Trophoblast cell (in vitro differentiated cells and primary cell): ENCODE results near the gene WSCD2.

Experiments
- DNase-seq, 2 donors: peaks; one replicate each; pipeline ENCODE4 v3.0.0-alpha.2; 2016
- H2AFZ ChIP-seq: 2 replicates; pipeline ENCODE4 v1.6.1; 2013; ENCODE audit warnings: low read length, moderate library complexity, mild to moderate bottlenecking; ENCODE audit not compliant: insufficient read depth, poor library complexity
- H2AK5ac ChIP-seq: 2 replicates; pipeline ENCODE4 v1.6.1; 2013; ENCODE audit warnings: mild to moderate bottlenecking, low read length
- H2BK120ac ChIP-seq: 2 replicates; pipeline ENCODE4 v1.6.1; 2013; ENCODE audit warnings: low read length, mild to moderate bottlenecking, moderate library complexity; ENCODE audit not compliant: insufficient read depth, poor library complexity
- H2BK12ac ChIP-seq: 2 replicates; pipeline ENCODE4 v1.6.1; 2013; ENCODE audit warnings: mild to moderate bottlenecking, low read length, moderate library complexity
- H2BK5ac ChIP-seq: 2 replicates; pipeline ENCODE4 v1.6.1; 2013; ENCODE audit warnings: low read length, low read depth, moderate library complexity, mild to moderate bottlenecking; ENCODE audit not compliant: poor library complexity
- H3K14ac ChIP-seq: 2 replicates; pipeline ENCODE4 v1.6.1; 2013; ENCODE audit warnings: mild to moderate bottlenecking, low read length
- H3K18ac ChIP-seq: 2 replicates; pipeline ENCODE4 v1.6.1; 2013; ENCODE audit warnings: mild to moderate bottlenecking, low read length
- H3K23ac ChIP-seq: 2 replicates; pipeline ENCODE4 v1.6.1; 2013; ENCODE audit warnings: low read length
- H3K27ac ChIP-seq: 2 replicates; pipeline ENCODE4 v1.5.1; 2013; ENCODE audit warnings: low read depth, mild to moderate bottlenecking, inconsistent platforms, low read length, moderate library complexity
- H3K27me3 ChIP-seq: 2 replicates; pipeline ENCODE4 v1.6.1; 2013; ENCODE audit warnings: inconsistent platforms, mild to moderate bottlenecking, low read length, moderate library complexity; ENCODE audit not compliant: insufficient read depth
- H3K36me3 ChIP-seq, 2 experiments: 1 replicate in 1 of 2; 2 replicates in 1 of 2; pipeline ENCODE4 v1.6.1; 2013; ENCODE audit warnings: low read length in 2 of 2, mild to moderate bottlenecking in 2 of 2, moderate library complexity in 1 of 2; ENCODE audit not compliant: insufficient read depth in 2 of 2, control insufficient read depth in 1 of 2
- H3K4ac ChIP-seq: 2 replicates; pipeline ENCODE4 v1.6.1; 2013; ENCODE audit warnings: low read depth, mild to moderate bottlenecking, low read length, moderate library complexity
- H3K4me1 ChIP-seq, 2 experiments: 1 replicate in 1 of 2; 2 replicates in 1 of 2; pipeline ENCODE4 v1.6.1; 2013; ENCODE audit warnings: low read length in 2 of 2, mild to moderate bottlenecking in 2 of 2, moderate library complexity in 1 of 2; ENCODE audit not compliant: insufficient read depth in 2 of 2, control insufficient read depth in 1 of 2
- H3K4me2 ChIP-seq: 2 replicates; pipeline ENCODE4 v1.6.1; 2013; ENCODE audit warnings: inconsistent platforms, mild to moderate bottlenecking, low read length, moderate library complexity
- H3K4me3 ChIP-seq: 2 replicates; pipeline ENCODE4 v1.5.1; 2013; ENCODE audit warnings: mild to moderate bottlenecking, low read depth, low read length, inconsistent platforms
- H3K79me1 ChIP-seq: one replicate; pipeline ENCODE4 v1.6.1; 2013; ENCODE audit warnings: low read length
- H3K79me2 ChIP-seq: 2 replicates; pipeline ENCODE4 v1.6.1; 2013; ENCODE audit warnings: low read length, mild to moderate bottlenecking; ENCODE audit not compliant: control insufficient read depth, insufficient read depth, poor library complexity
- H3K9ac ChIP-seq: 2 replicates; pipeline ENCODE4 v1.6.1; 2013; ENCODE audit warnings: mild to moderate bottlenecking, low read length
- H3K9me3 ChIP-seq: 2 replicates; pipeline ENCODE4 v1.6.1; 2013; ENCODE audit warnings: low read depth, mild to moderate bottlenecking, control low read depth, inconsistent platforms, low read length; ENCODE audit not compliant: insufficient read depth
- H4K12ac ChIP-seq: 2 replicates; pipeline ENCODE4 v1.6.1; 2013; ENCODE audit warnings: low read depth, mild to moderate bottlenecking, low read length, moderate library complexity
- H4K8ac ChIP-seq: 2 replicates; pipeline ENCODE4 v1.6.1; 2013; ENCODE audit warnings: low read depth, mild to moderate bottlenecking, low read length, moderate library complexity
- H4K91ac ChIP-seq: one replicate; pipeline ENCODE4 v1.6.1; 2013; ENCODE audit warnings: low read depth, mild to moderate bottlenecking, low read length, moderate library complexity
- WGBS: extraction: QIAGEN DNeasy Blood & Tissue Kit; methylation state at CpG from one replicate; pipeline ENCODE4 v1.1.7; 2013; ENCODE audit warnings: missing lambda C conversion rate; ENCODE audit not compliant: insufficient read length, insufficient coverage; ENCODE audit errors: extremely low coverage; 5-methylcytosine and 5-hydroxymethylcytosine counted together

WSCD2 gene

DNA sequence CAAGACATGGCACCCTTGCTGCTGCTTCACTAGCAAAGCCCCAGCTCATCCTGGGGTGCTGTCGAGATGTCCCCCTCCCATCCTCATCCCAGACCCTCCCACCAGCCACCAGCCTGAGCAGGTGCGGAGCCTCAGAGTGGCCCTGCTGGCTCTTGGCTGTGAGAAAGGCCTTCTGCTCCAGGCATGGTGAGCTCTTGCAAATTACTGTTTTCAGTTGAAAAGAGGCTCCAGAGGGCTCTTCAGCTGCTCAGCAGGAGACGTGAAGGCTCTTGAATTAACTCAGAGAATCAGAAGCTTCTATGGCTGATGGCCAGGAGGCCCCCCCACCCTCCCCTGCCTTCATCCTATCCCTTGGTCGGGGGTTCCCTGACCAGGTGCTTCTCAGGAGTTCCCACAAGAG, 44.1 kb downstream of the WSCD2 start:
- Histone ChIP-seq H3K4me3 (no peak overlapping the region), H2AFZ (no peak overlapping the region), H2BK120ac (no peak overlapping the region), H3K4me2 (no peak overlapping the region), H3K18ac (no peak overlapping the region), H3K9me3 (no peaks in the 10 kb centered on the region), H3K36me3 (no peaks in the 10 kb centered on the region), H3K27ac (no peak overlapping the region), H2AK5ac (no peak overlapping the region), H3K27me3 (no peaks in the 10 kb centered on the region), H4K12ac (no peak overlapping the region), H3K79me1 (no peaks in the 10 kb centered on the region), H3K14ac (no peak overlapping the region), H3K4me1 (no peaks in the 10 kb centered on the region), H4K8ac (no peak overlapping the region), H2BK12ac (no peak overlapping the region), H3K4ac (no peak overlapping the region), H3K23ac (no peak overlapping the region), H4K91ac (no peak overlapping the region), H3K9ac (no peak overlapping the region), H2BK5ac (no peak overlapping the region), H3K79me2 (no peaks in the 10 kb centered on the region)
- WGBS, result no CpG with 5 or more reads among the region's 4 CpGs
- DNase-seq, result no peak

DNA sequence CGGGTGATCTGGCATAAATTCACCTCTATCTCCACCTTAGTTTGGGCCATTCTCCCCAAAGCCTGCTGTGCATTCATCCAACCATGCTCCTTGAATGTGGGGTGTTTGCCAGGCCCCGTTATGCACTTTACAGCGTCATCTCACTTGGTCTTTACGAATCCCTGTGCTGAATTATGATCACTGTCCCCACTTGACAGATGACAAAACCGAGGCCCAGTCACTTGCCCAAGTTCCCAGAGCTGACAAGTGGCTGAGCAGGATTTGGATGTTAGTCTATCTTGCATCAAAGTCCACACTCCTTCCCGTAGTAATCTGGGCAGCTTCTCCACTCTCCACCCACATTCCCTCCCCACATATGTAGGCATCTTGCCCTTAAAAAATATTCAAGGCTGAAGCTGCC, 44.8 kb downstream of the WSCD2 start:
- Histone ChIP-seq H3K4me2 (no peak overlapping the region), H2BK5ac (no peak overlapping the region), H3K14ac (no peak overlapping the region), H3K4me1 (no peaks in the 10 kb centered on the region), H3K79me1 (no peaks in the 10 kb centered on the region), H4K12ac (no peak overlapping the region), H3K9me3 (no peaks in the 10 kb centered on the region), H4K91ac (no peak overlapping the region), H2BK12ac (no peak overlapping the region), H3K27me3 (no peaks in the 10 kb centered on the region), H3K36me3 (no peaks in the 10 kb centered on the region), H3K9ac (no peak overlapping the region), H3K18ac (no peak overlapping the region), H3K23ac (no peak overlapping the region), H3K4me3 (no peak overlapping the region), H3K4ac (no peak overlapping the region), H3K27ac (no peak overlapping the region), H4K8ac (no peak overlapping the region), H2BK120ac (no peak overlapping the region), H2AK5ac (no peak overlapping the region), H3K79me2 (no peaks in the 10 kb centered on the region), H2AFZ (no peak overlapping the region)
- DNase-seq, result no peak
- no CpG with 5 or more reads among the region's 6 CpGs for WGBS

DNA sequence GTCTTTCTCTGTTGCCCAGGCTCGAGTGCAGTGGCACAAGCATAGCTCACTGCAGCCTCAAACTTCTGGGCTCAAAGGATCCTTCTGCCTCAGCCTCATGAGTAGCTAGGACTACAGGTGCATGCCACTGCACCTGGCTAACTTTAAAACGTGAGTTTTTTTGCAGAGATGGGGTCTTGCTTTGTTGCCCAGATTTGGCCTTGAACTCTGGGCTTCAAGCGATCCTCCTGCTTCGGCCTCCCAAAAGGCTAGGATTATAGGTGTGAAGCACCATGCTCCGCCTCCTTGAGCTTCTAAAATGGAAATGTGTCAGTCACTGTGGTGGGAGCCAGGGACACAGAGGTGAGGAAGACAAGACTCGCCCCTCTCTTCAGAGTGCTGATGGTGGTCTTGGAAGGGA, 45.6 kb downstream of the WSCD2 start:
- H3K18ac ChIP-seq, result no peak overlapping the region
- H3K4ac ChIP-seq, result no peak overlapping the region
- H3K23ac ChIP-seq, result no peak overlapping the region
- no peak overlapping the region for H4K91ac ChIP-seq
- H3K36me3 ChIP-seq, result no peaks in the 10 kb centered on the region
- no peak overlapping the region for H4K8ac ChIP-seq
- no peak overlapping the region for H3K27ac ChIP-seq
- H3K4me2 ChIP-seq, result no peak overlapping the region
- no peak overlapping the region for H2BK12ac ChIP-seq
- no peaks in the 10 kb centered on the region for H3K4me1 ChIP-seq
- H3K9ac ChIP-seq, result no peak overlapping the region
- no peak overlapping the region for H3K14ac ChIP-seq
- H3K27me3 ChIP-seq, result no peaks in the 10 kb centered on the region
- no peak overlapping the region for H3K4me3 ChIP-seq
- no peak overlapping the region for H2AFZ ChIP-seq
- no peaks in the 10 kb centered on the region for H3K79me2 ChIP-seq
- H4K12ac ChIP-seq, result no peak overlapping the region
- no peak for DNase-seq
- H2BK120ac ChIP-seq, result no peak overlapping the region
- H2AK5ac ChIP-seq, result no peak overlapping the region
- H2BK5ac ChIP-seq, result no peak overlapping the region
- no peaks in the 10 kb centered on the region for H3K79me1 ChIP-seq
- WGBS, result no CpG with 5 or more reads among the region's 6 CpGs
- no peaks in the 10 kb centered on the region for H3K9me3 ChIP-seq

DNA sequence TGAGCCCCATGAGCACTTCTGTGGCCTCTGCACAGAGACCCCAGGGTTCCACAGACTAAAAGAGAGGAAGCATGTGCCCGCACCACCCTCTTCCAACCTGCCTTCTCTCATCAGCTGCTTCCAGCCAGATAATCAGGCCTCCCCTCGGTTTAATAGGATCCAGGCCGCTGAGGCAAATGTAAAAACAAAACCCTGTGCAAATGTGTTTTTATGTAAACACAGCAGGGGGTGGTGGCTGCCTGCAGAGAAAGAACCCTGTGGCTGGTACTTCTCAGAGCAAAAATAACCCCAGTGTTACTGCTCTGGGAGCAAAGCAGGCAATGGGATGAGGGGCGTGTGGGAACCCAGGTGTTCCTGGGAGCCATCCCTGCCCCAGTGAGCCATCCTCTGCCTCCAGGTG, 46.2 kb downstream of the WSCD2 start:
- Histone ChIP-seq H3K18ac (no peak overlapping the region), H3K36me3 (no peaks in the 10 kb centered on the region), H2BK5ac (no peak overlapping the region), H3K79me2 (no peaks in the 10 kb centered on the region), H3K23ac (no peak overlapping the region), H4K12ac (no peak overlapping the region), H3K4me3 (no peak overlapping the region), H3K79me1 (no peaks in the 10 kb centered on the region), H2AFZ (no peak overlapping the region), H3K4me1 (no peaks in the 10 kb centered on the region), H3K4me2 (no peak overlapping the region), H2BK120ac (no peak overlapping the region), H3K9me3 (no peaks in the 10 kb centered on the region), H3K27me3 (no peaks in the 10 kb centered on the region), H3K14ac (no peak overlapping the region), H3K4ac (no peak overlapping the region), H4K8ac (no peak overlapping the region), H3K9ac (no peak overlapping the region), H2BK12ac (no peak overlapping the region), H3K27ac (no peak overlapping the region), H4K91ac (no peak overlapping the region), H2AK5ac (no peak overlapping the region)
- DNase-seq, result no peak
- whole genome bisulfite sequencing, result no CpG with 5 or more reads among the region's 4 CpGs
